Karpas-422 (cell line): ENCODE results near the gene LRRC8D. TPM values are rescaled to one million over a fixed set of nuclear protein-coding genes. Genes with fewer than 3 reads are reported as not detected.

Source experiments
- DNase-seq: peaks from one replicate; pipeline ENCODE4 v3.0.0-alpha.2; 2015
- H2AFZ ChIP-seq: fragments of 200-600 bp; sonication (generic); 2 replicates; pipeline ENCODE4 v1.6.1; 2014; ENCODE audit warnings: antibody characterized with exemption, low read length, mixed read lengths
- H3K27ac ChIP-seq: fragments of 200-600 bp; sonication (generic); 2 replicates; pipeline ENCODE4 v1.5.1; 2014; ENCODE audit warnings: mild to moderate bottlenecking, low read length, moderate library complexity
- H3K27me3 ChIP-seq: fragments of 200-600 bp; sonication (generic); 2 replicates; pipeline ENCODE4 v1.6.1; 2014; ENCODE audit warnings: low read length, mixed read lengths
- H3K36me3 ChIP-seq: fragments of 200-600 bp; sonication (generic); 2 replicates; pipeline ENCODE4 v1.6.1; 2014; ENCODE audit warnings: low read length, mixed read lengths; ENCODE audit not compliant: insufficient read depth
- H3K4me1 ChIP-seq: fragments of 200-600 bp; sonication (generic); 2 replicates; pipeline ENCODE4 v1.6.1; 2014; ENCODE audit warnings: mild to moderate bottlenecking, low read length, mixed read lengths
- H3K4me2 ChIP-seq: fragments of 200-600 bp; sonication (generic); 2 replicates; pipeline ENCODE4 v1.6.1; 2014; ENCODE audit warnings: low read length, low read depth, mild to moderate bottlenecking; ENCODE audit not compliant: poor library complexity, severe bottlenecking
- H3K4me3 ChIP-seq: fragments of 200-600 bp; sonication (generic); 2 replicates; pipeline ENCODE4 v1.5.1; 2014; ENCODE audit warnings: mild to moderate bottlenecking, antibody characterized with exemption, low read length, mixed read lengths
- H3K79me2 ChIP-seq: fragments of 200-600 bp; sonication (generic); 2 replicates; pipeline ENCODE4 v1.6.1; 2014; ENCODE audit warnings: mild to moderate bottlenecking, low read length, mixed read lengths
- H3K9ac ChIP-seq: fragments of 200-600 bp; sonication (generic); 2 replicates; pipeline ENCODE4 v1.6.0; 2014; ENCODE audit warnings: low read length
- H3K9me2 ChIP-seq: fragments of 200-600 bp; sonication (generic), shearing (Covaris generic); replicated peaks from 2 replicates; pipeline ENCODE4 v1.6.0; 2014; ENCODE audit warnings: mild to moderate bottlenecking, low read length, moderate library complexity; ENCODE audit not compliant: insufficient read depth
- H3K9me3 ChIP-seq: fragments of 300-700, 200-600 bp; sonication (generic); 2 replicates; pipeline ENCODE4 v1.6.1; 2014; ENCODE audit warnings: low read length, mixed read lengths
- H4K20me1 ChIP-seq: fragments of 200-600 bp; sonication (generic); 2 replicates; pipeline ENCODE4 v1.6.1; 2014; ENCODE audit warnings: mild to moderate bottlenecking, antibody characterized with exemption, low read length, low read depth; ENCODE audit not compliant: insufficient read depth
- total RNA-seq: library from RNA; depleted of rRNA; stranded (reverse); fragments of >200 nt; shearing (Covaris generic); gene quantifications from 2 replicates; pipeline ENCODE4 v1.2.3, GENCODE V29; 2014; ENCODE audit warnings: low replicate concordance

The LRRC8D gene
- total RNA-seq, 1 experiment from 2014 or later: 48.9 TPM

DNA sequence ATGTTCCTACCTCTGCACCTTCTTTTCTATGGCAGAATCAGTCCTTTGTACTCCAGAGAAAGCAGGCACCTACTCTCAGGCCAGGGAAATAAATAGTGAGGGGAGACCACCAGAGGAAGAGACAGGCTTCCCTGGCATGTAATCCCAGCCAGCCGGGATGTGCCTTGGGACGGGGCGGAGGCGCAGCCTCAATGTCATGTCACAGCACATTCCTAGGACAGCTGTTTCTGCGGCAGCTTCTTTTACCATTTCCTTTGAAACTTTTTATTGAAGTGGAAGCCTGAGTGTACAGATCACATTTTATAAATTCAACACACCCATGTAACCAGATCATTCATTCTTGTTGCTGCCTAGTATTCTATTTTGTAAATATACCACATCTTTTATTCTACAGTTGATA is 106.2 kb downstream of the LRRC8D start:
- Histone ChIP-seq H3K27me3 (no peaks in the 10 kb centered on the region), H4K20me1 (no peaks in the 10 kb centered on the region), H3K27ac (no peak overlapping the region), H3K9me2 (no peaks in the 10 kb centered on the region), H3K79me2 (peaks cover 72% of the 10 kb centered on the region), H3K4me2 (no peak overlapping the region), H3K9ac (no peak overlapping the region), H3K4me1 (peaks cover 7% of the 10 kb centered on the region), H3K36me3 (peaks cover 17% of the 10 kb centered on the region), H3K9me3 (no peaks in the 10 kb centered on the region), H2AFZ (no peak overlapping the region), H3K4me3 (no peak overlapping the region)
- DNase-seq: no peak

DNA sequence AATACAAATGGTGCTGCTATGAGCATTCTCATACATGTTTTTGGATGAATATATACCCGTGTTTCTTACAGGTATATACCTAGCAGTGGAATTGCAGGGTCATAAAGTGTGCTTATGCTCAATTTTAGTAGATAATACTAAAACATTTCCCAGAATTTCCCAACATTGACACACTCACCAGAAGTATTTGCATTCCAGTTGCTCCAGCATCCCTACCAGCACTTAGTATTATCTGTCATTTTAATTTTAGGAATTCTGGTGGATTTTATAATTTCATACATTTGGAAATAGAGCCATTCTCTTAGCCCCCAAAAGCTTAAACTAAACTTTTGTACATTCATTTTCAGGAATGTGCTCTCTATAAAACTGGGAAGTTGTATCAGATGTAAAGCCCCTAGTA is 106.6 kb downstream of the LRRC8D start:
- Histone ChIP-seq H3K9ac (no peak overlapping the region), H3K4me1 (peaks cover 7% of the 10 kb centered on the region), H3K9me3 (no peaks in the 10 kb centered on the region), H3K79me2 (peaks cover 70% of the 10 kb centered on the region), H3K36me3 (peaks cover 14% of the 10 kb centered on the region), H3K27ac (no peak overlapping the region), H2AFZ (no peak overlapping the region), H3K4me2 (no peak overlapping the region), H3K4me3 (no peak overlapping the region), H3K9me2 (no peaks in the 10 kb centered on the region), H4K20me1 (no peaks in the 10 kb centered on the region), H3K27me3 (no peaks in the 10 kb centered on the region)
- no peak for DNase-seq

DNA sequence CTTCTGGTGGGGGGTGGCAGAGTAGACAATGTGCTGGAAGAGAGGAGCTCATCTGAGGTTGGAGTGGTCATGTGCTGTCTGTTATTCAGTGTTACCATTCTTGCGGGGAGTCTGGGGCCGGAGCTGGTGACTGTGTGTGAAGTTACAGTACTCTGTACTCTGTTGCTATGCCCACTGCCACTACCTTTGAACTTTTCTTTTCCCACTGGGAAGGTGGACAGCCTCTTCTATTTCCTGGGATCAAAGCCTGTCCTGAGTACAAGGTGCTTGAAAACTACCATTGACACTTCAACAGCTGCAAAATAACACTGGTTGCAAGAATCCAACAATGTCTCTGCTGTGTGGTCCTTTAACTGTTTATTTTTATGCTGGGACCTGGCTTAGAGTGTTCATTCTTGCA is 107.7 kb downstream of the LRRC8D start:
- H3K36me3 ChIP-seq: peaks cover 9% of the 10 kb centered on the region
- no peaks in the 10 kb centered on the region for H4K20me1 ChIP-seq
- H2AFZ ChIP-seq: no peak overlapping the region
- no peak overlapping the region for H3K9ac ChIP-seq
- no peak overlapping the region for H3K27ac ChIP-seq
- peaks cover 59% of the 10 kb centered on the region for H3K79me2 ChIP-seq
- no peaks in the 10 kb centered on the region for H3K27me3 ChIP-seq
- no peak overlapping the region for H3K4me3 ChIP-seq
- no peaks in the 10 kb centered on the region for H3K9me2 ChIP-seq
- H3K4me2 ChIP-seq: no peak overlapping the region
- no peaks in the 10 kb centered on the region for H3K9me3 ChIP-seq
- no peak for DNase-seq
- H3K4me1 ChIP-seq: peaks cover 7% of the 10 kb centered on the region

DNA sequence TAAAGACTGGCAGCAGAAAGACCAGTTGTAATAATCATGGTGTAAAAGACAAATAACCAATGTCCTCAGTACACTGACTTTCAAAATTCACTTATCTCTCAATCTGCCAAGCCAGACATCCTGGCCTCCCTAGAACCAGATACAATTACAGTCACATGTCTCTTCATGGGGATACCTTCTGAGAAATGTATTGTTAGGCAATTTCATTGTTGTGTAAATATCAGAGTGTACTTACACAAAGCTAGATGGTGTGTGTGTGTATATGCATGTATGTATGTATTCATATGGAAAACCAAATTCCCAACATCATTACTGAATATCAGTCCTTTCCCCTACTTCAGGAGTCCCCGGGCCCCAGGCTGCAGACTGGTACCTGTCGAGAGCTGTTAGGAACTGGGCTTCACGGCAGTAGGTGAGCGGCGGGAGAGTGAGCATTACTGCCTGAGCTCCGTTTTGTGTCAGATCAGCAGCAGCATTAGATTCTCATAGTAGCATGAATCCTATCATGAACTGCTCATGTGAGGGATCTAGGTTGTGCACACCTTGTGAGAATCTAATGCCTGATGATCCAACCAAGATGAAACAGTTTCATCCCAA is 108.7 kb downstream of the LRRC8D start:
- Histone ChIP-seq H3K9me2 (no peaks in the 10 kb centered on the region), H3K4me1 (peaks cover 7% of the 10 kb centered on the region), H3K4me2 (no peak overlapping the region), H3K79me2 (peaks cover 50% of the 10 kb centered on the region), H2AFZ (no peak overlapping the region), H3K27me3 (no peaks in the 10 kb centered on the region), H3K27ac (no peak overlapping the region), H3K4me3 (no peak overlapping the region), H3K36me3 (peaks cover 7% of the 10 kb centered on the region; the same call in 1 of the 2 replicates), H4K20me1 (no peaks in the 10 kb centered on the region), H3K9ac (no peak overlapping the region), H3K9me3 (no peaks in the 10 kb centered on the region)
- no peak for DNase-seq

DNA sequence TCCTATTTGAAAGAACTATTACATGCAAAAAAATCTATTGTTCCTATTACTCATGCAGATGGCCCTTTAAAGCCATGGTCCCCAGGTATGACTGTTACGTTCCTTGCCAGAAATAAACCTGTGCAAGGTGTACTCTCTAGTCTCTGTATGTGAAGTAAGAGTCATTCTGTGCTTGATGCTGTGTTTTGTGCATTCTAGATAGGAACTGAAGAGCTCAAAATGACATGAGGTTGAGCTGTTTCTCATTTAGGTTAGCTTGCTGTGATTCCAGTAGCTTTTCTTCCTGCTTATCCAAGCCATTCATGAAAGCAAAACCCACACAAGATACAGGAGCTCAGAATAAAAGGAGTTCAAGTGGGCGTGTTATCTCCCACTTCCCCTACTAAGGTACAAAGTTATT is 109.7 kb downstream of the LRRC8D start:
- Histone ChIP-seq H2AFZ (no peak overlapping the region), H3K27me3 (no peaks in the 10 kb centered on the region), H3K9me3 (no peaks in the 10 kb centered on the region), H3K79me2 (peaks cover 53% of the 10 kb centered on the region), H3K36me3 (peaks cover 17% of the 10 kb centered on the region; the same call in 1 of the 2 replicates), H3K9me2 (no peaks in the 10 kb centered on the region), H3K4me3 (no peak overlapping the region), H4K20me1 (no peaks in the 10 kb centered on the region), H3K4me2 (no peak overlapping the region), H3K9ac (no peak overlapping the region), H3K4me1 (peaks cover 7% of the 10 kb centered on the region), H3K27ac (no peak overlapping the region)
- DNase-seq: no peak

DNA sequence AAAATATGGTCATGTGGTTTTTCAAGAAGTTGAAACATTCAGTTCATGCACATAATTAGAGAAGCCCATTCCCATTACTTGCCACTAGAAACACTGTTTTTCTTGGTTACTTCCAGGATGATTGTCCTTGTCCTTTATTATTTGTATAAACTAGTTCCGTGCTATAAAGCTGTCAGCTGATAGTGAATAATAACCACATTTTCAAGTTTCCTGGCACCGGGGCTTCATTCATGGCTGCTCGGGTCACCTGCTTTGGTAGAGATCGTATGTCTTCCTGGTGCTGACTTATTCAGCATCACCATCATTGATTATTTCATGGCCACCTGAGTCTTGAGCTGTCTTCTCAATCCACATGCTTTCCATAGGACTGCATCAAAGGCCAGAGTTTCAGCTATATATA is 111.1 kb downstream of the LRRC8D start:
- Histone ChIP-seq H3K4me2 (no peak overlapping the region), H3K9ac (no peak overlapping the region), H3K9me2 (no peaks in the 10 kb centered on the region), H3K4me1 (peaks cover 7% of the 10 kb centered on the region), H3K4me3 (no peak overlapping the region), H3K27me3 (no peaks in the 10 kb centered on the region), H4K20me1 (no peaks in the 10 kb centered on the region), H3K9me3 (no peaks in the 10 kb centered on the region), H3K27ac (no peak overlapping the region), H2AFZ (no peak overlapping the region), H3K79me2 (peaks cover 41% of the 10 kb centered on the region), H3K36me3 (peaks cover 19% of the 10 kb centered on the region; the same call in 1 of the 2 replicates)
- no peak for DNase-seq

DNA sequence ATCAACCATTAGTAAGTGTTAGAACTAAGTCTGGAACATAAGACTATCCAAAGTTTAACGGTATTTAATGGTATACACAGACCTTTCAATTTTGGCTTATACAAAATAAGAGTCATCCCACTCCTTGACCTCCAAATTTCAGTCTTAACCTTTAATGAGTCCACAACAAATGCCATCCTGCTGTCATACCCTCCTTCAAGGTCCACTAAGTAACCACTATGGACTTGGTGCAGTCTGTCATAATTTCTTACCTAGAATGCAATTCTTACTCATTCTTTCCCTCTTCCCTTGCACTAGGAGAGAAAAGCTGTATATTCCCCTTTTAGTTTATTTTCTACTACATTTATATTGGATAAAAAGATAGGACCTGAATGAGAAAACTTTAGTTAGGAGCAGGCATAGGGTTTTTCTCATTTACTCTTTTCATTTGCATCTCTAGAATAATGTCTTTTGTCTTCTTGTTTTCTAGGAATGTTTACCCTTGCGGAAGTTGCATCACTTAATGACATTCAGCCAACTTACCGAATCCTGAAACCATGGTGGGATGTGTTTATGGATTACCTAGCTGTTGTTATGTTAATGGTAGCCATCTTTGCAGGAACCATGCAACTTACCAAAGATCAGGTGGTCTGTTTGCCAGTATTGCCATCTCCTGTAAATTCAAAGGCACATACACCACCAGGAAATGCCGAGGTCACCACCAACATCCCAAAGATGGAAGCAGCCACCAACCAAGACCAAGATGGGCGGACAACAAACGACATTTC is 111.9 kb downstream of the LRRC8D start:
- Histone ChIP-seq H3K27ac (no peak overlapping the region), H3K4me3 (no peak overlapping the region), H3K9me2 (no peaks in the 10 kb centered on the region), H2AFZ (no peak overlapping the region), H3K4me2 (no peak overlapping the region), H3K9ac (no peak overlapping the region), H3K9me3 (no peaks in the 10 kb centered on the region), H3K4me1 (peaks cover 8% of the 10 kb centered on the region), H3K36me3 (peaks cover 21% of the 10 kb centered on the region; the same call in 1 of the 2 replicates), H3K27me3 (no peaks in the 10 kb centered on the region), H4K20me1 (no peaks in the 10 kb centered on the region), H3K79me2 (peaks cover 33% of the 10 kb centered on the region)
- DNase-seq: no peak

DNA sequence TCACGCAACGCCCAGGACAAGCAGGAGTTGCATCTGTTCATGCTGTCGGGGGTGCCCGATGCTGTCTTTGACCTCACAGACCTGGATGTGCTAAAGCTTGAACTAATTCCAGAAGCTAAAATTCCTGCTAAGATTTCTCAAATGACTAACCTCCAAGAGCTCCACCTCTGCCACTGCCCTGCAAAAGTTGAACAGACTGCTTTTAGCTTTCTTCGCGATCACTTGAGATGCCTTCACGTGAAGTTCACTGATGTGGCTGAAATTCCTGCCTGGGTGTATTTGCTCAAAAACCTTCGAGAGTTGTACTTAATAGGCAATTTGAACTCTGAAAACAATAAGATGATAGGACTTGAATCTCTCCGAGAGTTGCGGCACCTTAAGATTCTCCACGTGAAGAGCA is 113.6 kb downstream of the LRRC8D start:
- H3K79me2 ChIP-seq: peaks cover 19% of the 10 kb centered on the region
- no peaks in the 10 kb centered on the region for H3K9me3 ChIP-seq
- peaks cover 21% of the 10 kb centered on the region; the same call in 1 of the 2 replicates for H3K36me3 ChIP-seq
- H3K4me3 ChIP-seq: no peak overlapping the region
- H3K9me2 ChIP-seq: no peaks in the 10 kb centered on the region
- no peak overlapping the region for H3K27ac ChIP-seq
- no peaks in the 10 kb centered on the region for H4K20me1 ChIP-seq
- no peak for DNase-seq
- H2AFZ ChIP-seq: no peak overlapping the region
- no peaks in the 10 kb centered on the region for H3K27me3 ChIP-seq
- no peak overlapping the region for H3K4me2 ChIP-seq
- H3K9ac ChIP-seq: no peak overlapping the region
- peaks cover 3% of the 10 kb centered on the region; the same call in 1 of the 2 replicates for H3K4me1 ChIP-seq
